ENCODE results near the gene ADH1A.

- TF ChIP-seq PBX3 (IDR thresholded peaks at IDR 0.05) (no peak), NFIC (IDR thresholded peaks at IDR 0.05; ENCODE audit: borderline replicate concordance) (no peak), CTCF (IDR thresholded peaks at IDR 0.05) (no peak), EP300 (IDR thresholded peaks at IDR 0.05; ENCODE audit: borderline replicate concordance in 1 of 2, low read depth in 1 of 2, low read length in 1 of 2) (no peak), RAD21 (IDR thresholded peaks at IDR 0.05; ENCODE audit: low read length) (no peak), RFX5 (IDR thresholded peaks at IDR 0.05; ENCODE audit: low read length) (no peak), POLR2AphosphoS5 (IDR thresholded peaks at IDR 0.05; ENCODE audit: low read depth, low read length) (no peak)
Observed at GRCh38 chr4:99252746-99253145, 38.0 kb downstream of the ADH1A start.
